Effector memory CD8-positive, alpha-beta T cell (primary cell): ENCODE data around the gene RNF44.

Source experiments
- ATAC-seq: fragments of 150-1000 bp; cut with Tn5 transposase; replicated peaks from 2 replicates; pipeline ENCODE4 v1.10.0; 2021; ENCODE audit warnings: mild to moderate bottlenecking, moderate library complexity
- DNase-seq, 3 experiments: peaks; one replicate each; pipeline ENCODE4 v3.0.0; 2021
- H3K27ac Mint-ChIP-seq, 2 donors: one replicate each; pipeline ENCODE4 v1.8.0; 2022; ENCODE audit warnings: mild to moderate bottlenecking in 2 of 2, mixed read lengths in 2 of 2, moderate library complexity in 2 of 2
- H3K27me3 Mint-ChIP-seq, 2 donors: one replicate each; pipeline ENCODE4 v1.8.0; 2022; ENCODE audit warnings: mixed read lengths in 2 of 2
- H3K36me3 Mint-ChIP-seq: one replicate; pipeline ENCODE4 v1.8.0; 2022; ENCODE audit warnings: mild to moderate bottlenecking, moderate library complexity, mixed read lengths; ENCODE audit not compliant: insufficient read depth
- H3K4me1 Mint-ChIP-seq, 2 donors: one replicate each; pipeline ENCODE4 v1.8.0; 2022; ENCODE audit warnings: low read depth in 2 of 2, mixed read lengths in 2 of 2
- H3K4me3 Mint-ChIP-seq, 2 donors: one replicate each; pipeline ENCODE4 v1.8.0; 2022; ENCODE audit warnings: mild to moderate bottlenecking in 2 of 2, mixed read lengths in 2 of 2, moderate library complexity in 2 of 2
- H3K9me3 Mint-ChIP-seq, 2 donors: one replicate each; pipeline ENCODE4 v1.8.0; 2022; ENCODE audit warnings: mixed read lengths in 2 of 2

The RNF44 gene

DNA sequence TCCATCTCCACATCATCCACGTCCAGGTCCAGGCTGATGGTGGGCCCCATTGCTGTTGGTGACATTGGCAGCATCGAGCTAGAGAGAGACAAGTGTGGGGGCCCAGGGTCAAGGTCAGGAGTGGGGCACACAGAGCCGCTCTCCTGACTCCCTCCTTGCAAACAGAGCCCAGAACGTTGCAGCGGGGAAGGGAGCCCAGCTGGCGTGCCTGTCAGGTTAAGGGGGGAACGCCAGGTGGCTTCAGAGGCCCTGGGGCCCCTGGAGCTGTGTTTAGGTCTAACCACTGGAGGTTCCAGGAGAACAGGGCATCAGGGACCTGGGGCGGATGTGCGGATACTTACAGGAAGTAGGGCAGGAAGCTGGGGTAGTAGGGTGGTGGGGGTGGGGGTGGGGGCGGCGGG, 7.5 kb downstream of the RNF44 start:
- peaks cover 25 to 40% of the 10 kb centered on the region in 2 donors for H3K4me1 Mint-ChIP-seq
- no peaks in the 10 kb centered on the region for H3K9me3 Mint-ChIP-seq
- peak overlapping the region; percentile 76 to 86 for H3K4me3 Mint-ChIP-seq
- ATAC-seq: peak; percentile 84
- H3K27ac Mint-ChIP-seq: peak overlapping the region; percentile 72 to 90
- no peaks in the 10 kb centered on the region for H3K27me3 Mint-ChIP-seq
- peak; percentile 60 to 68 (median 68) for DNase-seq
- peaks cover 69% of the 10 kb centered on the region for H3K36me3 Mint-ChIP-seq

DNA sequence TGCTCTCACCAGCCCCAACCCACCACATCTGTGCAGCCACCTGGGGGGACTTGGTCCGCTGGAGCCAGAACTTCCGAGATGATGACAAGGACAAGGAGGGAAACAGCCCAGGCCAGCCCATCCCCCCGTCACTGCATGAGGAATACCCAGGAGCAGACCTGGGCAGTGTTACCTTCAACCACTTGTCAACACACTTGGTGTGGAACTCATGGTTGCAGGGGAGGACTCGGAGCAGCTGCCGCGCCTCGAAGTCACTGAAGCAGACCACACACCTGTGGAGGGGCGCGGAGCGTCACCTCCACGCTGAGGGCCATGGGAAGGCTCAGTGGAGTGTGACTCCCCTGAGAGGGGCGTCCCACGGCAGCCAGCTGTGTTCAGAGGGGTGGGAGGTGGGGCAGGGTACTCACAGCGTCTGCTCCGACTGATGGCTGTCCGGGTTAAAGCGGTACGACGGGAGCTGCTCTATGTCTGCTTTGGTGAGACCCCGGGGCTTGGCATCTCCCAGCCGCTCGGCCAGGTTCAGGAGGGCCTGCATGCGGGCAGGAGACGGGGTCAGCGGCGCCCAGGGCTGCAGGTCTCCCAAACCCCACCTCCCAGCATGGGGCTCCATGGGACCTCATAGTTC, 8.0 kb downstream of the RNF44 start:
- H3K4me3 Mint-ChIP-seq: peak overlapping the region; percentile 76 to 86
- peaks cover 63% of the 10 kb centered on the region for H3K36me3 Mint-ChIP-seq
- no peaks in the 10 kb centered on the region for H3K27me3 Mint-ChIP-seq
- no peak for DNase-seq
- H3K9me3 Mint-ChIP-seq: no peaks in the 10 kb centered on the region
- no peak for ATAC-seq
- peak overlapping the region; percentile 72 to 90 for H3K27ac Mint-ChIP-seq
- H3K4me1 Mint-ChIP-seq: peaks cover 22 to 35% of the 10 kb centered on the region in 2 donors

DNA sequence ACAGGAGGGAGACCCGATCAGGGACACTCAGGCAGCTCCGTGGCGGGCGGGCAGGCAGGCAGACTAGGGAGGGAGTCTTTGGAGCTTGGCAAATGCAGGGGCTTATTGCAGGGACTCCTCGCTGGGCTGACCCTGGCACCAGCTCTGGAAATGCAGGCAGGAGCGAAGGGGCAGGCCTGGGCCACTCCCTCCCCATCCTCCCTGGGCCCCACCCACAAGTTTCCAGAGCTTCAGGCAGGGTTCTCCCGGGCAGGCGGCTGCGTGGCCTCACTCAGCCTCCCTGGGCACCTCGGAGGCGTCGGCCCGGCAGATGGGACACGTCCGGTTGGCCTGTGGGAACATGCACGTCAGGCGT, 8.5 kb downstream of the RNF44 start:
- no peaks in the 10 kb centered on the region for H3K27me3 Mint-ChIP-seq
- DNase-seq: no peak
- H3K27ac Mint-ChIP-seq: peak overlapping the region in 1 of 2 donors; percentile 17
- no peak for ATAC-seq
- H3K36me3 Mint-ChIP-seq: peaks cover 59% of the 10 kb centered on the region
- H3K4me3 Mint-ChIP-seq: peak overlapping the region; percentile 41 to 48
- peaks cover 18 to 30% of the 10 kb centered on the region in 2 donors for H3K4me1 Mint-ChIP-seq
- H3K9me3 Mint-ChIP-seq: no peaks in the 10 kb centered on the region

DNA sequence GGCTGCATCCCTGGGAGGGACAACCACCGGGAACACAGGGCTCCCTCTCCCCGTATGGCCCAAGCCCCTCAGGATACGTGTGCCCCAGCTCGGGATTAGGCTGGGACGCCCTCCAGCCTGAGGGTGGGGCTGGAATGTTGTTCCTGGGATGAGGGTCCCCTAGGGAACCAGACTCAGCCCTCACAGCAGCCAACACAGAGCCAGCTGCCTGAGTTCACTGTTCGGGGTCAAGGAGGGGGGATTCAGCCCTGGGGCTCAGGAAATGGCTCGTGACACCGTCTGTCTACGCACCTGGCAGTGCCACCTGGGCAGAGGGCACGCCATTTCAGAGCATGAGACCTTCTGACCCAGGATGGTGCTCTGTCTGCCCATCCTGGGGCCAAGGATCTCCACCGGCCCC, 8.9 kb downstream of the RNF44 start:
- no peaks in the 10 kb centered on the region for H3K9me3 Mint-ChIP-seq
- ATAC-seq (no peak), DNase-seq (no peak)
- H3K27me3 Mint-ChIP-seq: no peaks in the 10 kb centered on the region
- peaks cover 13 to 26% of the 10 kb centered on the region in 2 donors for H3K4me1 Mint-ChIP-seq
- H3K36me3 Mint-ChIP-seq: peaks cover 58% of the 10 kb centered on the region
- peak overlapping the region in 1 of 2 donors; percentile 60 for H3K27ac Mint-ChIP-seq
- H3K4me3 Mint-ChIP-seq: peak overlapping the region; percentile 41 to 48

DNA sequence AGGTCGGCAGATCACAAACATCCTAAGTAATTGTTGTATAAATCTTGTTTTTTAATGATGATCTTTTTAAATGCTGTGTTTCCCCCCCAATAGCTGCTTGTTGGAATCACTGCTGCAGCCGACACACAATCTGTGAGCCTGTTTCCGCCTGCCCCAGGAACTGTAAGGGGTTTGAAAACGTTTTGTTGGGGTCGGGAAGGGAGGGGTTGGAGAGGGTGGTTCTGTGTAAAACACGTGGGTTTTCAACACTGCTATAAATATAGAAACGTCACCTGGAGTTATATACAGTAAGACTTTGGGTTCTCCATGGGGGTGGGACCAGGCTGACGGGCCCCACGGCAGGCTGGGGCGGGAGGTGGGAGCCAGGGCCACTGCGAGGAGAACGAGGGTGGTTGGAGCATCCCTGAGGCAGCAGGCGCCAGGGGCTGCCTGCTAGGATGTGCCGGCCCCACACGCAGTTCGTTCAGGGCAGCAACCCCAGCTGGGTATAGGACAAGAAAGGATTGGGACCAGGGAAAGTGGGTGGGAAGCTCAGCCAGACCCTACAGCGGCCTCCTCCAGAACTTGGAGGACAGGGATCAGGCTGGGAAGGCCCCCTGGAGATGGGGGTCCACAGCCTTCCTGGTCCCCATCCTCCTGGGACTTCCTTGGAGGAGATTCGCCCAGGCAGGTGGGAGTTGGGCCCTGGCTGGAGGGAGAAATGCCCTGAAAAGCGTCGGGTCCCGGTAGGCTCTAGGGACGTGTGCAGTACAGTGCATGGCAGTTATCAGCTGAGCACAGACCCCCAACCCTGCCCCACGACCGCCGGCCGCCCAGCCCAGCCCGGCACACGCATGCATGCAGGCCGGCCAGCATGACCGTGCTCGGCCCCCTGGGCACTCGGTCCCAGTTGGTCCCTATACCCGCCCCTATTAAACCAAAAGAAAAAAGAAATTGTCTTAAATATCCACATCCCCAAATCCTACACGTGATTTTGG, 9.7 kb downstream of the RNF44 start:
- Mint-ChIP-seq H3K4me1 (peaks cover 19 to 21% of the 10 kb centered on the region in 2 donors), H3K27ac (peak overlapping the region in 1 of 2 donors; percentile 60), H3K36me3 (peaks cover 52% of the 10 kb centered on the region), H3K27me3 (no peaks in the 10 kb centered on the region), H3K4me3 (no peak overlapping the region), H3K9me3 (no peaks in the 10 kb centered on the region)
- DNase-seq (no peak), ATAC-seq (no peak)

DNA sequence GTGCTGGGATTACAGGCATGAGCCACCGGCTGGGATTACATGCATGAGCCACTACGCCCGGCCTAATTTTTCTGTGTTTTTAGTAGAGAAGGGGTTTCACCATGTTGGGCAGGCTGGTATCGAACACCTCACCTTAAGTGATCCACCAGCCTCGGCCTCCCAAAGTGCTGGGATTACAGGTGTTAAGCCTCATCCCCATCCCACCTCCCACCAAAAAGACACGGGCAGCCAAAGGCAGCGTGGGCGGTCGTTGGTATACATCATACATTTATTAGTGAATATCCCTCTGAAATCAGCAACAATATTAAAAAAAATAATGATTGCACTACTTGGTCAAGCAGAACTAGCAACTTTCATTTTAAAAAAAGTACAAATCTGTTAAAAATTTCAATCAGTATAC, 10.7 kb downstream of the RNF44 start:
- ATAC-seq (no peak), DNase-seq (no peak)
- Mint-ChIP-seq H3K4me3 (no peak overlapping the region), H3K9me3 (no peaks in the 10 kb centered on the region), H3K4me1 (peaks cover 17 to 21% of the 10 kb centered on the region in 2 donors), H3K27me3 (no peaks in the 10 kb centered on the region), H3K27ac (peak overlapping the region in 1 of 2 donors; percentile 32), H3K36me3 (peaks cover 44% of the 10 kb centered on the region)

DNA sequence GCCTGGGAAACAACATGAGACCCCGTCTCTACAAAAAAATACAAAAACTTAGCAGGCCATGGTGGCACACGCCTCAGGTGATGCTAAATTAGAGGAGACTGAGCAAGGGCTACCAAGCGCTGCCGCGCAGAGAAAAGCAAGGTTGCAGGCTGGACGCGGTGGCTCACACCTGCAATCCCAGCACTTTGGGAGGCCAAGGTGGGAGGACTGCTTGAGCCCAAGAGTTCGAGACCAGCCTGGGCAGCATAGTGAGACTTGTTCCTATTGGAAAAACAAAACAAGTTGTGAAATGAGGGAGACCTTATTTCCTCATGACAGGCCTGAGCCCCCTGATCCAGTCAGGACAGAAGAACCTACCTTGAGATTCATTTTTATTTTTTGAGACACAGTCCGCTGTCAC, 11.5 kb downstream of the RNF44 start:
- Mint-ChIP-seq H3K27me3 (no peaks in the 10 kb centered on the region), H3K4me3 (no peak overlapping the region), H3K27ac (peak overlapping the region in 1 of 2 donors; percentile 46), H3K36me3 (peaks cover 36% of the 10 kb centered on the region), H3K9me3 (no peaks in the 10 kb centered on the region), H3K4me1 (peaks cover 12 to 16% of the 10 kb centered on the region in 2 donors)
- no peak for DNase-seq
- ATAC-seq: no peak

DNA sequence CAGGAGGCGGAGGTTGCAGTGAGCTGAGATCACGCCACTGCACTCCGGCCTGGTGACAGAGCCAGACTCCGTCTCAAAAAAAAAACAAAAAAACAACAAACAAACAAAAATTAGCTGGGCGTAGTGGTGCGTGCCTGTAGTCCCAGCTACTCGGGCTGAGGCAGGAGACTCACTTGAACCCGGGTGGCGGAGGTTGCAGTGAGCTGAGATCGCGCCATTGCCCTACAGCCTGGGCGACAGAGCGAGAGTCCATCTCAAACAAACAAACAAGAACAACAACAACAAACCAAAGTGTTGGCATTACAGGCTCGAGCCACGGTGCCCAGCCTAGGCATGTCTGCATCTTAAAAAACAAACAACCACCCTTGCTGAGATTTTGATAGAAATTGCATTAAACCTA, 12.2 kb downstream of the RNF44 start:
- H3K27ac Mint-ChIP-seq: peak overlapping the region in 1 of 2 donors; percentile 46
- H3K36me3 Mint-ChIP-seq: peaks cover 36% of the 10 kb centered on the region
- no peaks in the 10 kb centered on the region for H3K27me3 Mint-ChIP-seq
- H3K4me1 Mint-ChIP-seq: peaks cover 16 to 18% of the 10 kb centered on the region in 2 donors
- no peak overlapping the region for H3K4me3 Mint-ChIP-seq
- DNase-seq (no peak), ATAC-seq (no peak)
- no peaks in the 10 kb centered on the region for H3K9me3 Mint-ChIP-seq

DNA sequence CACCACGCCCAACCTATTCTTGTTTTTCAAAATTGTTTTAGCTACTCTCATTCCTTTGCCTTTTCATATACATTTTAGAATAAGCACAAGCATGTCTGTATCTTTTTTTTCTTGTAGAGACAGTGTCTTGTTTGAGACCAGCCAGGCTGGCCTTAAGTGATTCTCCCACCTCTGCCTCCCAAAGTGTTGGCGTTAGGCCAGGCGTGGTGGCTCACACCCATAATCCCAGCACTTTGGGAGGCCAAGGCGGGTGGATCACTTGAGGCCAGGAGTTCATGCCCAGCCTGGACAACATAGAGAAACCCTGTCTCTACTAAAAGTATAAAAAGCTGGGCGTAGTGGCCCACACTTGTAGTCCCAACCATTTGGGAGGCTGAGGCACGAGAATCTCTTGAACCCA, 13.1 kb downstream of the RNF44 start:
- peak overlapping the region; percentile 31 to 84 for H3K27ac Mint-ChIP-seq
- DNase-seq (no peak), ATAC-seq (no peak)
- no peaks in the 10 kb centered on the region for H3K9me3 Mint-ChIP-seq
- peaks cover 27% of the 10 kb centered on the region for H3K36me3 Mint-ChIP-seq
- no peaks in the 10 kb centered on the region for H3K27me3 Mint-ChIP-seq
- H3K4me3 Mint-ChIP-seq: no peak overlapping the region
- peaks cover 10 to 15% of the 10 kb centered on the region in 2 donors for H3K4me1 Mint-ChIP-seq

DNA sequence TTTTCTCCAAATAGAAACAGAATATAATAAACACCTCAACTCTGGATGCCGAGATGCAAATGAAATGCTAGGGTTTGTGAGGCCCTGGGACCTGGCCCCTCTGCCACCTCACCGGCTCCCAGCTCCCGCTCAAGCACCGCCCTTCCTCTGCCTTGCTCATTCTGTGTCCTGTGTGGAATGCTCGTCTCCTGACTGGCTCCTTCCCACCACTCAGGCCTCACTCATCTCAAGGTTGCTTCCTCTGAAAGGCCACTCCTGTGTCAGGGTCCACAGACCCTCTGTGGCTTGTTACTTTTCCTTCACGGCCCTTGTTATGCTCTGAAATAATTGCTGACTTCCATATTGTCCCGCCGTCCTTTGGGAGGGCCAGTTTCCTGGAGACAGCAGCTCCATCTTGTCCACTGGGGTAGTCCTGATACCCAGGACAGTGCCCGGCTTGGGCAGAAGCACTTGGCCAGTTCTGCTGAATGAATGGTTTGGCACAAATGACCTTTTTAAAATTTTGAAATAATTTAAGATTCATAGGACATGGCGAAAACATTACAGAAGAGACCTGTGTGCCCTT, 15.4 kb downstream of the RNF44 start:
- Mint-ChIP-seq H3K27ac (peak overlapping the region in 1 of 2 donors; percentile 68), H3K9me3 (no peaks in the 10 kb centered on the region), H3K4me3 (no peak overlapping the region), H3K36me3 (peaks cover 23% of the 10 kb centered on the region), H3K4me1 (peaks cover 19 to 20% of the 10 kb centered on the region in 2 donors), H3K27me3 (no peaks in the 10 kb centered on the region)
- DNase-seq (no peak), ATAC-seq (no peak)

DNA sequence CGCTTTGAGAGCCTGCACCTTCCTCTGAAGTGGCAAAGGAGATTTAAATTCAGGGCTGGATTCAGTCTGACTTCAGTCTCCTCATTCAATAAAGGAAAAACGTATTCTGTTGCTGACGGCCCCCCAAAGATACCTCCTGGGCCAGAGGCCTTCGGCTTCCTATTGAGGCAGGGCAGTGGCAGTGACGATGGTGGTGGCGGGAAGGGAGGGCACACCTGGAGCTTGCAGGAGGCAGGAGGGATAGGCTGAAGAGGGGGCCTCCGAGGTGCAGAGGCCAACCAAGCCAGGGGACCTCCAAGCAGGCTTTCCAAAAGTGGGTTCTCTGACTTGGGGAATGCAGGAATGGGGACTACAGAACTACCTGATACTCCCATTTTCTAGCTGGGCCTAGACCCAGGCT, 15.9 kb downstream of the RNF44 start:
- no peaks in the 10 kb centered on the region for H3K27me3 Mint-ChIP-seq
- ATAC-seq (no peak), DNase-seq (no peak)
- no peak overlapping the region for H3K27ac Mint-ChIP-seq
- no peaks in the 10 kb centered on the region for H3K9me3 Mint-ChIP-seq
- H3K36me3 Mint-ChIP-seq: peaks cover 22% of the 10 kb centered on the region
- no peak overlapping the region for H3K4me3 Mint-ChIP-seq
- H3K4me1 Mint-ChIP-seq: peaks cover 20% of the 10 kb centered on the region in 2 donors

DNA sequence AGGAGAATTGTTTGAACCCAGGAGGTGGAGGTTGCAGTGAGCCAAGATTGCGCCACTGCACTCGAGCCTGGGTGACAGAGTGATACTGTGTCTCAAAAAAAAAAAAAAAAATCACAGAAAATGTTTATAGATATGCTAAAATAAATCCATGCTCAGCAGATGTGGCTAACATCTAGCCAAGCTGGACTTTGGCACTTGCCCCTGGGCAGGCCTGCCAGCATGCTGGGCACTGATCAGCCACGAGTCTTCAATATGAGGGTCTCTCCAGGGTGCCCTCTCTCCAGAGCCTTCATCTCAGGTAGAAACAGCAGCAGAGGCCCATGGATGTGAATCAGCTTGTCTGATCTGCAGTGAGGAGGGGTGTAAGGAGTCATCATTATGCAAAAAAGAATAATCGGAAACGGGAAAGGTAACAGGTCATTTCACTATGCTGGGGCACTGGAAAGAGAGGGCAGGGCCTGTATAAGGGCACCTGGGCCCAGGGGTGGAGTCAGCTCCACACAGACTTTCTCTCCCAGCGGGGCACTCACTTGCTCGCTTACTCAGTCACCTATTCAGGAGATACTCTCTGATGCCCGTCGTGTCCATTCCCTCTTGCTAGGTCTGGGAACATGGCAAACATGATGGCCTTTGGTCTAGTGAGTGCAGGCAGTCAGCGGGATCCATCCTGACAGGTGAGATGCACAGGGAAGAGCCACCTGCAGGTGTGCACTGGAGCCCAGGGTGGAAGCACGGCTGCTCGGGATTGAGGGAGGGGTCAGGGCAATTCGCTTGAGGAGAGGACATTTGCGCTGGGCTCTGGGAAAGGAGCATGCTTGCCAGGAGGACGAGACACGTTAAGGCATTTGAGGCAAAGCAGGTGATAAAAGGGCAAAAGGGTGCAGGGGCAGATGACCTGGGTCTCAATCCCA, 17.1 kb downstream of the RNF44 start:
- peaks cover 18 to 20% of the 10 kb centered on the region in 2 donors for H3K4me1 Mint-ChIP-seq
- no peak overlapping the region for H3K4me3 Mint-ChIP-seq
- H3K9me3 Mint-ChIP-seq: no peaks in the 10 kb centered on the region
- peaks cover 12% of the 10 kb centered on the region for H3K36me3 Mint-ChIP-seq
- H3K27me3 Mint-ChIP-seq: no peaks in the 10 kb centered on the region
- H3K27ac Mint-ChIP-seq: no peak overlapping the region
- DNase-seq (no peak), ATAC-seq (no peak)
